GM21447 (cell line): ENCODE data around the gene IL1RAPL1.

Experiments
- ATAC-seq: cut with Tn5 transposase; IDR thresholded peaks from one replicate; pipeline ENCODE4 v1.9.1; 2021; ENCODE audit not compliant: unreplicated experiment

Gene IL1RAPL1

GRCh38 chrX:29707088-29707487, 1119.8 kb downstream of the IL1RAPL1 start:
- no peak for ATAC-seq

GRCh38 chrX:29721152-29721551, 1133.9 kb downstream of the IL1RAPL1 start:
- no peak for ATAC-seq

GRCh38 chrX:29724316-29724715, 1137.1 kb downstream of the IL1RAPL1 start:
- no peak for ATAC-seq

GRCh38 chrX:29726811-29727210, 1139.6 kb downstream of the IL1RAPL1 start:
- ATAC-seq: no peak

GRCh38 chrX:29728639-29729038, 1141.4 kb downstream of the IL1RAPL1 start:
- ATAC-seq: no peak

- ATAC-seq: no peak
Observed at GRCh38 chrX:29744966-29745365, 1157.7 kb downstream of the IL1RAPL1 start.

GRCh38 chrX:29746326-29746725, 1159.1 kb downstream of the IL1RAPL1 start:
- no peak for ATAC-seq

- no peak for ATAC-seq
Observed at GRCh38 chrX:29762006-29762405, 1174.8 kb downstream of the IL1RAPL1 start.

- no peak for ATAC-seq
Observed at GRCh38 chrX:29775890-29776289, 1188.6 kb downstream of the IL1RAPL1 start.

GRCh38 chrX:29787656-29788055, 1200.4 kb downstream of the IL1RAPL1 start:
- no peak for ATAC-seq

- ATAC-seq: no peak
Observed at GRCh38 chrX:29788991-29789699, 1201.9 kb downstream of the IL1RAPL1 start.

GRCh38 chrX:29792335-29792734, 1205.1 kb downstream of the IL1RAPL1 start:
- ATAC-seq: no peak

GRCh38 chrX:29797156-29797555, 1209.9 kb downstream of the IL1RAPL1 start:
- ATAC-seq: no peak

- no peak for ATAC-seq
Observed at GRCh38 chrX:29798469-29798868, 1211.2 kb downstream of the IL1RAPL1 start.

- ATAC-seq: no peak
Observed at GRCh38 chrX:29813174-29813573, 1225.9 kb downstream of the IL1RAPL1 start.

- no peak for ATAC-seq
Observed at GRCh38 chrX:29824176-29824906, 1237.1 kb downstream of the IL1RAPL1 start.

GRCh38 chrX:29826742-29827141, 1239.5 kb downstream of the IL1RAPL1 start:
- ATAC-seq: no peak

- no peak for ATAC-seq
Observed at GRCh38 chrX:29834311-29834710, 1247.1 kb downstream of the IL1RAPL1 start.

- ATAC-seq: no peak
Observed at GRCh38 chrX:29834764-29835163, 1247.5 kb downstream of the IL1RAPL1 start.

- no peak for ATAC-seq
Observed at GRCh38 chrX:29841750-29842149, 1254.5 kb downstream of the IL1RAPL1 start.

GRCh38 chrX:29842552-29842951, 1255.3 kb downstream of the IL1RAPL1 start:
- ATAC-seq: no peak

GRCh38 chrX:29851857-29852605, 1264.8 kb downstream of the IL1RAPL1 start:
- ATAC-seq: no peak
